GM18868 (cell line): ENCODE measurements around the gene CPM.
"Not testable (repeated sequence)": the region's sequence is repeated elsewhere in the genome, so short reads cannot be mapped to it uniquely, and the experiment has no call there.

Experiments used
- ATAC-seq: cut with Tn5 transposase; IDR thresholded peaks from one replicate; pipeline ENCODE4 v1.9.1; 2021; ENCODE audit warnings: mild to moderate bottlenecking, moderate library complexity; ENCODE audit not compliant: unreplicated experiment

Gene CPM

DNA sequence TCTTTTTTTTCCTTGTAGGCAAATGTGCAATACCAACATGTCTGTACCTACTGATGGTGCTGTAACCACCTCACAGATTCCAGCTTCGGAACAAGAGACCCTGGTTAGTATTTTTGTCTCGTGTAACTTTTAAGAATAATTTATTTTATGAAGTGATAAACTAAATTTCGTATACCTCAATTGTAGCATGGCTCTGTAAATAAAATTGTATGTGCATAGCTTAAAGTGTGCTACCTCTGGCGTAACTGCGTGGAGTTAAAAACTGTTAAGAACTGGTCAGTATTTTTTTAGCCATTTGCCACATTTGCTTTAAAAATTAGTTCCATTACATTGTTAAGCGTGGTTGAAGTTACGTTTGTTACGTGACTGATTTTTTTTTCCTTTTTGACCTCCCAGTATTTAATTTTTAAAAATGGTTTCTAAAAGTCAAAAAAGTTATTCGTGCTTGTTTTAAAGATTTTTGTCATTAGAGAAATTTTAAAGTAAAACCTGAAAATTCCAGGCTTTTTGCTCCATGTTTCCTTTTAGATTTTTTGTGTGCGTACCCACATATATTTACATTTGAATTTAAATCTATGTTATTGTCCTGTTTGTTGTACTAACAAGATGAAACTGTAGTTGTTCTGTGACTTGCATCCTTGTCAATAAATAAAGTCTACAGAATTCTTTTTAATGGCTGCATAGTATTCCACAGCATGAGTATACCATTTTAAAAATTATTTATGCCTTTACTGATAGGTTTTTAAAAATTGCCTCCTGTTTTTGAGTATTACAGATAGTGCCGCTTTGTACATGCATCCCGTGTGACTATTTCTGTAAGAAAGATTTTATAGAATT lies 123.6 kb downstream of the CPM start:
- ATAC-seq: no peak

DNA sequence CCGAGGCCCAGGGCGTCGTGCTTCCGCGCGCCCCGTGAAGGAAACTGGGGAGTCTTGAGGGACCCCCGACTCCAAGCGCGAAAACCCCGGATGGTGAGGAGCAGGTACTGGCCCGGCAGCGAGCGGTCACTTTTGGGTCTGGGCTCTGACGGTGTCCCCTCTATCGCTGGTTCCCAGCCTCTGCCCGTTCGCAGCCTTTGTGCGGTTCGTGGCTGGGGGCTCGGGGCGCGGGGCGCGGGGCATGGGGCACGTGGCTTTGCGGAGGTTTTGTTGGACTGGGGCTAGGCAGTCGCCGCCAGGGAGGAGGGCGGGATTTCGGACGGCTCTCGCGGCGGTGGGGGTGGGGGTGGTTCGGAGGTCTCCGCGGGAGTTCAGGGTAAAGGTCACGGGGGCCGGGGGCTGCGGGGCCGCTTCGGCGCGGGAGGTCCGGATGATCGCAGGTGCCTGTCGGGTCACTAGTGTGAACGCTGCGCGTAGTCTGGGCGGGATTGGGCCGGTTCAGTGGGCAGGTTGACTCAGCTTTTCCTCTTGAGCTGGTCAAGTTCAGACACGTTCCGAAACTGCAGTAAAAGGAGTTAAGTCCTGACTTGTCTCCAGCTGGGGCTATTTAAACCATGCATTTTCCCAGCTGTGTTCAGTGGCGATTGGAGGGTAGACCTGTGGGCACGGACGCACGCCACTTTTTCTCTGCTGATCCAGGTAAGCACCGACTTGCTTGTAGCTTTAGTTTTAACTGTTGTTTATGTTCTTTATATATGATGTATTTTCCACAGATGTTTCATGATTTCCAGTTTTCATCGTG lies 124.4 kb downstream of the CPM start:
- peak; percentile 58 for ATAC-seq

- peak; percentile 77 for ATAC-seq
These were observed 125.2 kb downstream of the CPM start, which contains the start of gene MDM2 for GRCh38 chr12:68807576-68808387. Gene MDM2, plus strand, starts transcription at chr12:68808177. Its CDS starts 301 bp downstream, at chr12:68808478.

DNA sequence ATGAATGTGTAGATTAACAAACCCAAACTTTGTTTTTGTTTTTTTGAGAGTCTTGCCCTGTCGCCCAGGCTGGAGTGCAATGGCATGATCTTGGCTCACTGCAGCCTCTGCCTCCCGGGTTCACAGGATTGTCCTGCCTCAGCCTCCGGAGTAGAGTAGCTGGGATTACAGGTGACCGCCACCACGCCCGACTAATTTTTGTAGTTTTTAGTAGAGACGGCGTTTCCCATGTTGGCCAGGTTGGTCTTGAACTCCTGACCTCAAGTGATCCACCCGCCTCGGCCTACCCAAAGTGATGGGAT lies 125.7 kb downstream of the CPM start:
- not testable (repeated sequence) for ATAC-seq

GRCh38 chr12:68806488-68807237 lies 126.3 kb downstream of the CPM start:
- no peak for ATAC-seq

- no peak for ATAC-seq
These were observed 127.3 kb downstream of the CPM start for GRCh38 chr12:68805592-68806120.

GRCh38 chr12:68804657-68805591 lies 128.0 kb downstream of the CPM start:
- no peak for ATAC-seq

- ATAC-seq: no peak
These were observed 128.9 kb downstream of the CPM start for GRCh38 chr12:68803948-68804656.

DNA sequence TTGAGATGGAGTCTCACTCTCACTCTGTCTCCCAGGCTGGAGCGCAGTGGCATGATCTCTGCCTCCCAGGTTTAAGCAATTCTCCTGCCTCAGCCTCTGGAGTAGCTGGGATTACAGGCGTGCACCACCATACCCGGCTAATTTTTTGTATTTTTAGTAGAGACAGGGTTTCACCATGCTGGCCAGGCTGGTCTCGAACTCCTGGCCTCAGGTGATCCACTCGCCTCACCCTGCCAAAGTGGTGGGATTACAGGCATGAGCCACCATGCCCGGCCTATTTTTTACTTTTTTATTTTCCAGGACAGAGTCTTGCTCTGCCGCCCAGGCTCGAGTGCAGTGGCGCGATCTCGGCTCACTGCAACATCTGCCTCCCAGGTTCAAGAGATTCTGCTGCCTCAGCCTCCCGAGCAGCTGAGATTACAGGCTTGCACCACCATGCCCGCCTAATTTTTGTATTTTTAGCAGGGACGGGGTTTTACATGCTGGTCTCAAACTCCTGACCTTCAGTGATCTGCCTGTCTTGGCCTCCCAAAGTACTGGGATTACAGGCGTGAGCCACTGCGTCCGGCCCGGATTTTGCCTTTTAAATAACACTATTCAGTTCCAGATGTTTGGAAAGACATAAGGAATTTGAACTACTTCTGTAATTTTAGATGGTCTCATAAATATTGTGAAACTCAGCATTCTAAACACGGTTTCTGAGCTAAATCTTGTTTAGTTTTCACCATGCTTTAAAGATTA lies 129.9 kb downstream of the CPM start:
- ATAC-seq: not testable (repeated sequence)

DNA sequence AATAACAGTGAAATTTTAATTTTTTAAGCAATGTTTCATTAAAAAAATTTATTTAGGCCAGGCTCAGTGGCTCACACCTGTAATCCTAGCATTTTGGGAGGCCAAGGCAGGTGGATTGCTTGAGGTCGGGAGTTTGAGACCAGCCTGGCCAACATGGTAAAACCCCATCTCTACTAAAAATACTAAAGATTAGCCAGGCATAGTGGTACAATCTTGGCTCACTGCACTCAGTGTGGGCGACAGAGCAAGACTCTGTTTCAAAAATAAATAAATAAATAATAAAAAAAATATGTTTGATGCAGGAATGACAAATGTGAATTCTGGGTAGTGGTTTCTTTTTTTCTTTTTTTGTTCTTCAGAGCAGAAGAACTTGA lies 130.6 kb downstream of the CPM start:
- ATAC-seq: not testable (repeated sequence)
